ENCODE measurements around the gene SECISBP2L. TPM values are rescaled to one million over a fixed set of nuclear protein-coding genes. Genes with fewer than 3 reads are reported as not detected.

The SECISBP2L gene
- total and polyA plus RNA-seq, 9 of the 15 experiments (the other 6 are each of a cell fraction or from before 2014, with no cell fraction given) = 0.55 to 14.1 (median 10.4) TPM

DNA sequence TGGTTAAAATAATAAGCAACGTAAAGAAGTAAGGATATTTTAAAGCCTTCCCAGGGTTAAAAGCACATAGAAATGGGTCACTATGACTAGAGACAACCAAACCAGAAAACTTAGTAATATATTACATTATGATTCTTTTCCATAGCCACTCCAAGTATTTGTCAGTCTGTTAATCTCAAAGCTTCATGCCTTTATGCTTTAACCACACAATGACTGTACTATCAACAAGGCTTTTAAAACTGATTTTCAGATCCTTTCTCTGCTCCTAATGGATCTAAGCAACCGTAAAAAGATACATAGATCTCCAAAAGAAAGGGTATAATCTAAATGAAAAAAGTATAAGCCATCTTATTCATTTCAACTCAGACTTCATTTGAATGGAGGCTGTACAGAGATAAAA is 14.4 kb downstream of the SECISBP2L start (continued):
- TF ChIP-seq, protein P1, sequence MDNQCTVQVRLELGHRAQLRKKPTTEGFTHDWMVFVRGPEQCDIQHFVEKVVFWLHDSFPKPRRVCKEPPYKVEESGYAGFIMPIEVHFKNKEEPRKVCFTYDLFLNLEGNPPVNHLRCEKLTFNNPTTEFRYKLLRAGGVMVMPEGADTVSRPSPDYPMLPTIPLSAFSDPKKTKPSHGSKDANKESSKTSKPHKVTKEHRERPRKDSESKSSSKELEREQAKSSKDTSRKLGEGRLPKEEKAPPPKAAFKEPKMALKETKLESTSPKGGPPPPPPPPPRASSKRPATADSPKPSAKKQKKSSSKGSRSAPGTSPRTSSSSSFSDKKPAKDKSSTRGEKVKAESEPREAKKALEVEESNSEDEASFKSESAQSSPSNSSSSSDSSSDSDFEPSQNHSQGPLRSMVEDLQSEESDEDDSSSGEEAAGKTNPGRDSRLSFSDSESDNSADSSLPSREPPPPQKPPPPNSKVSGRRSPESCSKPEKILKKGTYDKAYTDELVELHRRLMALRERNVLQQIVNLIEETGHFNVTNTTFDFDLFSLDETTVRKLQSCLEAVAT (IDR thresholded peaks at IDR 0.05) = no peak
- TF ChIP-seq ZNF77 (CRISPR knock-in tag; IDR thresholded peaks at IDR 0.05) = no peak
- TF ChIP-seq FOXP1 (CRISPR knock-in tag; IDR thresholded peaks at IDR 0.05) = no peak
- TF ChIP-seq CBX3 (IDR thresholded peaks at IDR 0.05; ENCODE audit: borderline replicate concordance in 1 of 2, low read length in 2 of 2) = no peak

DNA sequence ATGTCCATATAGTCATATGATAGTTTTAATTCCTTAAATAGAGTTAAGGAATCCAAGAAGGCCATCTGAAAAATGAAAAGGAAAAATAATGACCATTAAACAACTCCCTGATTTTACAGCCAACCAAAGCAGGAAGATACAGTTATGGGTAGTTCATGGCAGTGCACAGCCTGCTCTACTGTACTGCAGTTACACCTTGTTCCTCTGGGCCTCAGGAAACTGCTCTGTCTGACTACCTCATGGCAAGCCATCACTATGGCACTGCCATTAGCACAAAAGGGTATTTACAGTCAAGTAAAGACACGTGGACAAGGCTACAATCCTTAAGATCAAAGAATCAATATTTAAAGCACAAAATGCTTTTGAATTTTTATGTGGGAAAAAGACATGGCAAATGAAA is 19.5 kb downstream of the SECISBP2L start:
- H3K27me3 ChIP-seq (ENCODE audit: control insufficient read depth in 2 of 2, insufficient read depth in 2 of 2, low read length in 2 of 2) = no peaks in the 10 kb centered on the region
- no peaks in the 10 kb centered on the region for H3K9me3 ChIP-seq (replicated peaks; ENCODE audit: control insufficient read depth, insufficient read depth, low read depth, low read length)
- POLR2A ChIA-PET = no interaction called here
- CTCF ChIA-PET (ENCODE audit: low intra/inter-chr PET ratio) = no interaction called here
- in situ Hi-C loops (cut with MboI) (no loop called here), intact Hi-C loops (cut with micrococcal nuclease) (no loop called here)
- H3K9ac ChIP-seq (ENCODE audit: insufficient read depth in 1 of 2, low read depth in 2 of 2, low read length in 2 of 2) = no peak overlapping the region
- no peaks in the 10 kb centered on the region for H3K9me1 ChIP-seq (ENCODE audit: control insufficient read depth, insufficient read depth, low read length)
- H4K20me1 ChIP-seq (replicated peaks; ENCODE audit: control insufficient read depth, insufficient read depth, low read length) = no peaks in the 10 kb centered on the region
- DNase-seq (ENCODE audit: extremely low read depth in 1 of 4, low spot score in 3 of 4) = no peak
- no peak overlapping the region for H3K27ac ChIP-seq (ENCODE audit: extremely low read depth, low read depth, low read length)
- FAIRE-seq = no peak
- BruUV-seq (replicated peaks) = no TSS peak
- no peaks in the 10 kb centered on the region for H3K79me2 ChIP-seq (ENCODE audit: control insufficient read depth, insufficient read depth, low read length)
- no peak overlapping the region for H2AFZ ChIP-seq (ENCODE audit: low read depth, low read length)
- no peak overlapping the region for H3K4me2 ChIP-seq (ENCODE audit: insufficient read depth, low read length)
- TF ChIP-seq ZNF778 (CRISPR knock-in tag; IDR thresholded peaks at IDR 0.05) (no peak), SMAD4 (CRISPR knock-in tag; conservative IDR thresholded peaks at IDR 0.05) (no peak), CEBPG (CRISPR knock-in tag; IDR thresholded peaks at IDR 0.05) (no peak), CEBPG (tag; conservative IDR thresholded peaks at IDR 0.05 in 1 of 2, IDR thresholded peaks at IDR 0.05 in 1 of 2) (no peak), KAT7 (CRISPR knock-in tag; IDR thresholded peaks at IDR 0.05; ENCODE audit: borderline replicate concordance) (no peak), ZNF780A (CRISPR knock-in tag; IDR thresholded peaks at IDR 0.05) (no peak), ZBTB7A (IDR thresholded peaks at IDR 0.05; ENCODE audit: borderline replicate concordance, control insufficient read depth, low read depth, low read length) (no peak), ZNF197 (CRISPR knock-in tag; IDR thresholded peaks at IDR 0.05; ENCODE audit: low read depth) (no peak), ZSCAN29 (IDR thresholded peaks at IDR 0.05) (no peak), U2AF2 (optimal IDR thresholded peaks at IDR 0.05; ENCODE audit: low read depth, low read length) (no peak), GTF2E2 (tag; IDR thresholded peaks at IDR 0.05) (no peak)
- TF ChIP-seq, protein P2, sequence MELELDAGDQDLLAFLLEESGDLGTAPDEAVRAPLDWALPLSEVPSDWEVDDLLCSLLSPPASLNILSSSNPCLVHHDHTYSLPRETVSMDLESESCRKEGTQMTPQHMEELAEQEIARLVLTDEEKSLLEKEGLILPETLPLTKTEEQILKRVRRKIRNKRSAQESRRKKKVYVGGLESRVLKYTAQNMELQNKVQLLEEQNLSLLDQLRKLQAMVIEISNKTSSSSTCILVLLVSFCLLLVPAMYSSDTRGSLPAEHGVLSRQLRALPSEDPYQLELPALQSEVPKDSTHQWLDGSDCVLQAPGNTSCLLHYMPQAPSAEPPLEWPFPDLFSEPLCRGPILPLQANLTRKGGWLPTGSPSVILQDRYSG (tag; conservative IDR thresholded peaks at IDR 0.05; ENCODE audit: low read depth) = no peak
- H3K4me1 ChIP-seq (replicated peaks in 1 of 2; ENCODE audit: control insufficient read depth in 2 of 2, insufficient read depth in 2 of 2, low read length in 2 of 2) = no peaks in the 10 kb centered on the region
- WGBS (ENCODE audit: insufficient coverage, low coverage, missing lambda C conversion rate) = 83% methylated on average over 1 of the region's 1 CpG
- H3K36me3 ChIP-seq (ENCODE audit: control insufficient read depth, insufficient read depth, low read length) = peaks cover 13% of the 10 kb centered on the region; the same call in 1 of the 3 replicates
- ATAC-seq = 0 out of 3 replicates have a peak, but pooled peaks have one; percentile 45
- H3K4me3 ChIP-seq = no peak overlapping the region
